Activated CD8-positive, alpha-beta T cell treated with anti-CD3 and anti-CD28 coated beads for 36 hours (primary cell): ENCODE measurements around the gene PARD6B. TPM values are rescaled to one million over a fixed set of nuclear protein-coding genes. Genes with fewer than 3 reads are reported as not detected.

Experiments used
- ATAC-seq: fragments of 200-7000 bp; cut with Tn5 transposase; one replicate; pipeline ENCODE4 v1.10.0; 2021; ENCODE audit warnings: mild to moderate bottlenecking, moderate library complexity
- CTCF ChIA-PET: fragments of 350-600 bp; sonication (Branson Sonifier 250); formaldehyde crosslinking; loops from one replicate; lab custom pipeline; 2021; ENCODE audit warnings: antibody characterized with exemption; lab: Charles Lee
- POLR2A ChIA-PET: fragments of 350-600 bp; sonication (Branson Sonifier 250); formaldehyde crosslinking; loops from one replicate; lab custom pipeline; 2021; ENCODE audit warnings: antibody characterized with exemption; lab: Charles Lee
- DNase-seq: peaks from one replicate; pipeline ENCODE4 v3.0.0-alpha.2; 2020
- H3K27ac Mint-ChIP-seq: one replicate; pipeline ENCODE4 v1.8.0; 2021; ENCODE audit warnings: mild to moderate bottlenecking, mixed read lengths
- H3K27me3 Mint-ChIP-seq: one replicate; pipeline ENCODE4 v1.8.0; 2021; ENCODE audit warnings: mixed read lengths
- H3K36me3 Mint-ChIP-seq: one replicate; pipeline ENCODE4 v1.8.0; 2021; ENCODE audit warnings: low read depth, mixed read lengths
- H3K4me1 Mint-ChIP-seq: one replicate; pipeline ENCODE4 v1.8.0; 2021; ENCODE audit warnings: low read depth, mixed read lengths
- H3K4me3 Mint-ChIP-seq: one replicate; pipeline ENCODE4 v1.8.0; 2021; ENCODE audit warnings: mild to moderate bottlenecking, moderate library complexity, mixed read lengths
- H3K9me3 Mint-ChIP-seq: one replicate; pipeline ENCODE4 v1.8.0; 2021; ENCODE audit warnings: mixed read lengths
- CTCF ChIP-seq: fragments of 200-600 bp; IDR thresholded peaks from one replicate; pipeline ENCODE4 v1.8.0; 2022; ENCODE audit warnings: antibody characterized with exemption, mild to moderate bottlenecking
- intact Hi-C: fragments of 100-400 bp; cut with micrococcal nuclease; formaldehyde crosslinking; loops from one replicate; pipeline ENCODE4 v1.10.0; 2022
- total RNA-seq, 2 experiments: library from RNA; stranded (reverse); gene quantifications; one replicate each; pipeline ENCODE4 v1.2.3, GENCODE V29; 2021

PARD6B gene
- 1 to 10 TPM; 4.7 to 6.6 TPM for total RNA-seq

- peak; percentile 100 for DNase-seq
- Mint-ChIP-seq H3K4me3 (peak within 1 kb of the TSS; percentile 84), H3K4me1 (peaks cover 37% of the 10 kb centered on the region), H3K9me3 (no peaks in the 10 kb centered on the region), H3K27me3 (no peaks in the 10 kb centered on the region), H3K36me3 (peaks cover 1% of the 10 kb centered on the region), H3K27ac (peak within 1 kb of the TSS; percentile 55)
- TF ChIP-seq CTCF = no peak
- ChIA-PET POLR2A (interaction anchor here (1.0 to 1.1 kb wide), 3 partner anchors 9 to 227 kb away, joined by 3 to 5 read pairs (median 3); partner anchors contain the start of genes DPM1 and MOCS3), CTCF (interaction anchor here (1.1 to 4.1 kb wide), 2 partner anchors 18 to 61 kb away, joined by 3 to 27 read pairs; no protein-coding TSS in a partner anchor)
- ATAC-seq = peak; percentile 94
- intact Hi-C loops = no loop called here
These were observed at the start of gene PARD6B for GRCh38 chr20:50731055-50731929. TSS of gene PARD6B (plus strand) at chr20:50731580. CDS start at chr20:50731787, 207 bp downstream.

GRCh38 chr20:50682065-50682464, 49.3 kb upstream of the PARD6B start:
- ChIA-PET CTCF (interaction anchor here (0.6 kb wide), 1 partner anchor 87 kb away, joined by 5 read pairs; no protein-coding TSS in a partner anchor), POLR2A (no interaction called here)
- no peak for TF ChIP-seq CTCF
- intact Hi-C loops = no loop called here
- H3K4me1 Mint-ChIP-seq = no peaks in the 10 kb centered on the region
- H3K36me3 Mint-ChIP-seq = no peaks in the 10 kb centered on the region
- no peak overlapping the region for H3K4me3 Mint-ChIP-seq
- no peak overlapping the region for H3K27ac Mint-ChIP-seq
- no peak for DNase-seq
- no peaks in the 10 kb centered on the region for H3K27me3 Mint-ChIP-seq
- no peak for ATAC-seq
- H3K9me3 Mint-ChIP-seq = no peaks in the 10 kb centered on the region

- ATAC-seq = no peak
- ChIA-PET POLR2A (no interaction called here), CTCF (no interaction called here)
- TF ChIP-seq CTCF = no peak
- no peak for DNase-seq
- H3K4me1 Mint-ChIP-seq = no peaks in the 10 kb centered on the region
- no peaks in the 10 kb centered on the region for H3K27me3 Mint-ChIP-seq
- H3K9me3 Mint-ChIP-seq = no peaks in the 10 kb centered on the region
- intact Hi-C loops = no loop called here
- H3K27ac Mint-ChIP-seq = no peak overlapping the region
- H3K36me3 Mint-ChIP-seq = no peaks in the 10 kb centered on the region
- H3K4me3 Mint-ChIP-seq = no peak overlapping the region
These were observed 48.3 kb upstream of the PARD6B start for GRCh38 chr20:50682947-50683530.

- no peaks in the 10 kb centered on the region for H3K4me1 Mint-ChIP-seq
- ATAC-seq = no peak
- no peaks in the 10 kb centered on the region for H3K9me3 Mint-ChIP-seq
- no peak for TF ChIP-seq CTCF
- ChIA-PET POLR2A (no interaction called here), CTCF (interaction anchor here (1.1 kb wide), 1 partner anchor 48 kb away, joined by 3 read pairs; no protein-coding TSS in a partner anchor)
- intact Hi-C loops = no loop called here
- peaks cover 2% of the 10 kb centered on the region for H3K27me3 Mint-ChIP-seq
- DNase-seq = no peak
- H3K36me3 Mint-ChIP-seq = no peaks in the 10 kb centered on the region
- H3K27ac Mint-ChIP-seq = no peak overlapping the region
- H3K4me3 Mint-ChIP-seq = no peak overlapping the region
These were observed 47.8 kb upstream of the PARD6B start for GRCh38 chr20:50683570-50683969.
